Liver (tissue), 9 donors: ENCODE results near the gene RELB. TPM values are rescaled to one million over a fixed set of nuclear protein-coding genes. Genes with fewer than 3 reads are reported as not detected.

ENCODE experiments used
- DNase-seq: peaks from one replicate; pipeline ENCODE4 v3.0.0-alpha.2; 2017; ENCODE audit warnings: low spot score
- H3K27ac ChIP-seq, 2 donors: one replicate each; pipeline ENCODE4 v1.7.0; 2013; ENCODE audit warnings: inconsistent platforms in 2 of 2, low read length in 2 of 2, control low read depth in 1 of 2, low read depth in 1 of 2, mild to moderate bottlenecking in 1 of 2
- H3K27me3 ChIP-seq, 4 donors: one replicate each; pipeline versions ENCODE4 v1.6.1 to v1.7.0; 2013; ENCODE audit warnings: low read length in 3 of 4, inconsistent platforms in 1 of 4, mild to moderate bottlenecking in 1 of 4, moderate library complexity in 1 of 4; ENCODE audit not compliant: control insufficient read depth in 4 of 4, insufficient read depth in 4 of 4
- H3K36me3 ChIP-seq, 4 donors: one replicate each; pipeline versions ENCODE4 v1.6.1 to v1.7.0; 2013; ENCODE audit warnings: low read length in 3 of 4, mild to moderate bottlenecking in 3 of 4, low read depth in 1 of 4, moderate library complexity in 1 of 4; ENCODE audit not compliant: control insufficient read depth in 4 of 4, insufficient read depth in 3 of 4
- H3K4me1 ChIP-seq, 4 donors: one replicate each; pipeline versions ENCODE4 v1.6.1 to v1.7.0; 2013; ENCODE audit warnings: low read length in 3 of 4, mild to moderate bottlenecking in 3 of 4, moderate library complexity in 1 of 4; ENCODE audit not compliant: control insufficient read depth in 4 of 4, insufficient read depth in 4 of 4
- H3K4me3 ChIP-seq, 3 donors: one replicate each; pipeline versions ENCODE4 v1.6.1 to v1.7.0; 2013; ENCODE audit warnings: low read length in 3 of 3, control low read depth in 1 of 3, low read depth in 1 of 3, mild to moderate bottlenecking in 1 of 3
- H3K9ac ChIP-seq, 2 donors: one replicate each; pipeline ENCODE4 v1.7.0; 2013; ENCODE audit warnings: low read length in 2 of 2, mild to moderate bottlenecking in 2 of 2, moderate library complexity in 2 of 2, control low read depth in 1 of 2, low read depth in 1 of 2
- H3K9me3 ChIP-seq, 4 donors: one replicate each; pipeline versions ENCODE4 v1.6.1 to v1.7.0; 2013; ENCODE audit warnings: low read length in 3 of 4; ENCODE audit not compliant: control insufficient read depth in 4 of 4
- ATF3 ChIP-seq: IDR thresholded peaks from 2 replicates; pipeline ENCODE4 v1.6.1; 2016; ENCODE audit warnings: antibody characterized with exemption
- CTCF ChIP-seq: fragments of 150-350 bp; IDR thresholded peaks from 2 replicates; pipeline ENCODE4 v1.5.1; 2017; ENCODE audit warnings: improper control_type of control experiment, low read depth, low read length; ENCODE audit not compliant: missing input control
- EGR1 ChIP-seq, 2 donors: IDR thresholded peaks; 2 replicates each; pipeline ENCODE4 v1.6.1; 2016 to 2018; ENCODE audit warnings: antibody characterized with exemption in 2 of 2, low read depth in 2 of 2
- FOXA1 ChIP-seq: IDR thresholded peaks from 2 replicates; pipeline ENCODE4 v1.6.1; 2016; ENCODE audit warnings: antibody characterized with exemption
- FOXA2 ChIP-seq: IDR thresholded peaks from 2 replicates; pipeline ENCODE4 v1.6.1; 2016; ENCODE audit warnings: antibody characterized with exemption
- GABPA ChIP-seq, 2 donors: IDR thresholded peaks in 1 of 2; conservative IDR thresholded peaks in 1 of 2; 2 replicates each; pipeline ENCODE4 v1.6.1; 2016; ENCODE audit warnings: antibody characterized with exemption in 2 of 2, mild to moderate bottlenecking in 1 of 2, moderate library complexity in 1 of 2
- HNF4A ChIP-seq, 2 donors: conservative IDR thresholded peaks; 2 replicates each; pipeline ENCODE4 v1.6.1; 2016; ENCODE audit warnings: antibody characterized with exemption in 2 of 2, mild to moderate bottlenecking in 2 of 2
- HNF4G ChIP-seq: IDR thresholded peaks from 2 replicates; pipeline ENCODE4 v1.6.1; 2016; ENCODE audit warnings: antibody characterized with exemption
- JUND ChIP-seq, 2 donors: IDR thresholded peaks; 2 replicates each; pipeline ENCODE4 v1.6.1; 2016; ENCODE audit warnings: antibody characterized with exemption in 2 of 2
- MAX ChIP-seq: IDR thresholded peaks from 2 replicates; pipeline ENCODE4 v1.6.1; 2016; ENCODE audit warnings: antibody characterized with exemption
- NR2F2 ChIP-seq: IDR thresholded peaks from 2 replicates; pipeline ENCODE4 v1.6.1; 2016; ENCODE audit warnings: antibody characterized with exemption
- RAD21 ChIP-seq, 2 donors: IDR thresholded peaks; 2 replicates each; pipeline ENCODE4 v1.6.1; 2016; ENCODE audit warnings: antibody characterized with exemption in 2 of 2, mild to moderate bottlenecking in 2 of 2
- REST ChIP-seq: IDR thresholded peaks from 2 replicates; pipeline ENCODE4 v1.6.1; 2016; ENCODE audit warnings: antibody characterized with exemption, mild to moderate bottlenecking
- RXRA ChIP-seq, 2 donors: IDR thresholded peaks; 2 replicates each; pipeline ENCODE4 v1.6.1; 2017 to 2018; ENCODE audit warnings: antibody characterized with exemption in 2 of 2, mild to moderate bottlenecking in 1 of 2
- SP1 ChIP-seq: IDR thresholded peaks from 2 replicates; pipeline ENCODE4 v1.6.1; 2018; ENCODE audit warnings: antibody characterized with exemption, mild to moderate bottlenecking
- TAF1 ChIP-seq: conservative IDR thresholded peaks from 2 replicates; pipeline ENCODE4 v1.6.1; 2016; ENCODE audit warnings: antibody characterized with exemption, mild to moderate bottlenecking
- YY1 ChIP-seq: IDR thresholded peaks from 2 replicates; pipeline ENCODE4 v1.6.1; 2016; ENCODE audit warnings: antibody characterized with exemption, mild to moderate bottlenecking
- ZBTB33 ChIP-seq: IDR thresholded peaks from 2 replicates; pipeline ENCODE4 v1.6.1; 2016; ENCODE audit warnings: antibody characterized with exemption
- WGBS: extraction: QIAGEN DNeasy Blood & Tissue Kit; methylation state at CpG from one replicate; pipeline ENCODE4 v1.1.7; 2013; 5-methylcytosine and 5-hydroxymethylcytosine counted together
- polyA plus RNA-seq, 2 donors: library from polyadenylated mRNA; stranded (reverse) in 1 of 2; unstranded in 1 of 2; fragments of 200-250 nt in 1 of 2; fragments of >200 nt in 1 of 2; fragmentation: Nextera tagmentation in 1 of 2; extraction: Ambion mirVana in 1 of 2; gene quantifications; one replicate each; pipeline versions ENCODE4 v1.2.1 to v1.2.3, GENCODE V29; 2013 to 2015
- total RNA-seq, 2 donors: library from RNA; depleted of rRNA; stranded (reverse); fragments of >200 nt; gene quantifications; one replicate each; pipeline ENCODE4 v1.2.3, GENCODE V29; 2014
- donor health status: healthy.
- donor health status: healthy.
- donor health status: healthy.
- donor health status: healthy.
- donor health status: healthy.

RELB gene
- total and polyA plus RNA-seq, 4 donors = 1.4 to 4.9 (median 2.6) TPM

- Histone ChIP-seq H3K36me3 (peaks cover 11 to 43% (median 31%) of the 10 kb centered on the region in 4 donors), H3K4me3 (no peak overlapping the region), H3K9me3 (no peaks in the 10 kb centered on the region), H3K27ac (no peak overlapping the region), H3K4me1 (peaks cover 3 to 36% (median 29%) of the 10 kb centered on the region in 4 donors), H3K27me3 (no peaks in the 10 kb centered on the region), H3K9ac (no peak overlapping the region)
- DNase-seq = no peak
- 64% methylated on average over 9 of the region's 9 CpGs for WGBS
- TF ChIP-seq JUND (IDR thresholded peaks at IDR 0.05) (no peak), GABPA (IDR thresholded peaks at IDR 0.05 in 1 of 2, conservative IDR thresholded peaks at IDR 0.05 in 1 of 2) (no peak), HNF4A (conservative IDR thresholded peaks at IDR 0.05) (no peak), YY1 (no peak), FOXA2 (no peak), EGR1 (IDR thresholded peaks at IDR 0.05; ENCODE audit: low read depth in 2 of 2) (no peak), RXRA (IDR thresholded peaks at IDR 0.05) (no peak), NR2F2 (no peak), SP1 (no peak), ATF3 (no peak), RAD21 (IDR thresholded peaks at IDR 0.05) (no peak), CTCF (no peak), MAX (no peak), TAF1 (no peak), HNF4G (no peak), ZBTB33 (no peak), REST (no peak), FOXA1 (no peak)
Observed at GRCh38 chr19:45051929-45052579, 50.8 kb downstream of the RELB start.
